Stomach (tissue), 4 donors: Measurements from ENCODE around the gene WNK2.

Experiments
- CTCF ChIP-seq, 7 experiments: fragments of 450-650 bp in 4 of 7; fragments of 200-600 bp in 3 of 7; sonication (generic) in 3 of 7; IDR thresholded peaks; one replicate each; pipeline ENCODE4 v1.5.1; 2016 to 2019; ENCODE audit warnings: antibody characterized with exemption in 7 of 7, control low read depth in 2 of 7, mild to moderate bottlenecking in 1 of 7
- POLR2AphosphoS5 ChIP-seq, 3 donors: sonication (generic); formaldehyde crosslinking; IDR thresholded peaks; one replicate each; pipeline ENCODE4 v1.6.1; 2016; ENCODE audit warnings: antibody characterized with exemption in 3 of 3

GRCh38 chr9:93246526-93246925, 62.6 kb downstream of the WNK2 start:
- TF ChIP-seq CTCF (IDR thresholded peaks at IDR 0.05) (no peak), POLR2AphosphoS5 (IDR thresholded peaks at IDR 0.05) (no peak)
